Fibroblast of the aortic adventitia (primary cell): ENCODE data around the gene CTIF. TPM values are rescaled to one million over a fixed set of nuclear protein-coding genes. Genes with fewer than 3 reads are reported as not detected.

Source experiments
- DNase-seq: peaks from one replicate; pipeline ENCODE4 v3.0.0-alpha.2; 2010; ENCODE audit warnings: low read depth
- H3K4me3 ChIP-seq: 2 replicates; pipeline ENCODE4 v1.5.1; 2011; ENCODE audit warnings: low read depth, mild to moderate bottlenecking, control low read depth, low read length, moderate library complexity
- total RNA-seq: library from RNA; depleted of rRNA; stranded (reverse); fragments of >200 nt; gene quantifications from 2 replicates; pipeline ENCODE4 v1.2.3, GENCODE V29; 2012; ENCODE audit warnings: low replicate concordance
- TF ChIP-seq, protein P1 (sequence below): IDR thresholded peaks from 2 replicates; pipeline ENCODE4 v1.5.1; 2011; ENCODE audit warnings: mild to moderate bottlenecking, low read length, control low read depth, inconsistent platforms; ENCODE audit not compliant: insufficient read depth

CTIF gene
- total RNA-seq, 1 donor = 29.0 TPM

DNA sequence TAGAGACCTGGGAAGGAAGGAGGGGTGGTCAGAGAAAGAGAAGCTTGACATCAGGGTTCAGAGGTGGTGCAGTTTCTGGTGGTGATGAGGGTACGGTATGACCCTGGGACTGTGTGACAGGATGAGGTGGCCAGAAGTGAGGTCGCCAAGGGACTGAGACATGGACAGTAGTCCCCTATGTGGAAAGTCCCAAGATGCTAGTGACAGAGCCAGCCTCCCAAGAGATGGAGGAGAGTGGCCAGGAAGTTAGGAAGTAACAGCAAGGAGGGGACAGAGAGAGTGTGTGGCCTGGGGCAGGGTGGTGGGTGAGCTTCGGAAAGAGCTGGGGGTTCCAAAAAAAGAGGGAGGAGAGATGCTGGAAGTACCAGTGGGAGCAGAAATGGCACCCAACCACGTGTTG is 345.9 kb downstream of the CTIF start:
- no peak for DNase-seq
- TF ChIP-seq, protein P1, sequence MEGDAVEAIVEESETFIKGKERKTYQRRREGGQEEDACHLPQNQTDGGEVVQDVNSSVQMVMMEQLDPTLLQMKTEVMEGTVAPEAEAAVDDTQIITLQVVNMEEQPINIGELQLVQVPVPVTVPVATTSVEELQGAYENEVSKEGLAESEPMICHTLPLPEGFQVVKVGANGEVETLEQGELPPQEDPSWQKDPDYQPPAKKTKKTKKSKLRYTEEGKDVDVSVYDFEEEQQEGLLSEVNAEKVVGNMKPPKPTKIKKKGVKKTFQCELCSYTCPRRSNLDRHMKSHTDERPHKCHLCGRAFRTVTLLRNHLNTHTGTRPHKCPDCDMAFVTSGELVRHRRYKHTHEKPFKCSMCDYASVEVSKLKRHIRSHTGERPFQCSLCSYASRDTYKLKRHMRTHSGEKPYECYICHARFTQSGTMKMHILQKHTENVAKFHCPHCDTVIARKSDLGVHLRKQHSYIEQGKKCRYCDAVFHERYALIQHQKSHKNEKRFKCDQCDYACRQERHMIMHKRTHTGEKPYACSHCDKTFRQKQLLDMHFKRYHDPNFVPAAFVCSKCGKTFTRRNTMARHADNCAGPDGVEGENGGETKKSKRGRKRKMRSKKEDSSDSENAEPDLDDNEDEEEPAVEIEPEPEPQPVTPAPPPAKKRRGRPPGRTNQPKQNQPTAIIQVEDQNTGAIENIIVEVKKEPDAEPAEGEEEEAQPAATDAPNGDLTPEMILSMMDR = no peak
- H3K4me3 ChIP-seq = no peak overlapping the region

- no peak for DNase-seq
- no peak overlapping the region for H3K4me3 ChIP-seq
- TF ChIP-seq, protein P1 = no peak
These were observed 346.6 kb downstream of the CTIF start for GRCh38 chr18:48885266-48885923.

GRCh38 chr18:48885924-48886400 is 347.1 kb downstream of the CTIF start:
- TF ChIP-seq, protein P1 = no peak
- no peak for DNase-seq
- H3K4me3 ChIP-seq = no peak overlapping the region

DNA sequence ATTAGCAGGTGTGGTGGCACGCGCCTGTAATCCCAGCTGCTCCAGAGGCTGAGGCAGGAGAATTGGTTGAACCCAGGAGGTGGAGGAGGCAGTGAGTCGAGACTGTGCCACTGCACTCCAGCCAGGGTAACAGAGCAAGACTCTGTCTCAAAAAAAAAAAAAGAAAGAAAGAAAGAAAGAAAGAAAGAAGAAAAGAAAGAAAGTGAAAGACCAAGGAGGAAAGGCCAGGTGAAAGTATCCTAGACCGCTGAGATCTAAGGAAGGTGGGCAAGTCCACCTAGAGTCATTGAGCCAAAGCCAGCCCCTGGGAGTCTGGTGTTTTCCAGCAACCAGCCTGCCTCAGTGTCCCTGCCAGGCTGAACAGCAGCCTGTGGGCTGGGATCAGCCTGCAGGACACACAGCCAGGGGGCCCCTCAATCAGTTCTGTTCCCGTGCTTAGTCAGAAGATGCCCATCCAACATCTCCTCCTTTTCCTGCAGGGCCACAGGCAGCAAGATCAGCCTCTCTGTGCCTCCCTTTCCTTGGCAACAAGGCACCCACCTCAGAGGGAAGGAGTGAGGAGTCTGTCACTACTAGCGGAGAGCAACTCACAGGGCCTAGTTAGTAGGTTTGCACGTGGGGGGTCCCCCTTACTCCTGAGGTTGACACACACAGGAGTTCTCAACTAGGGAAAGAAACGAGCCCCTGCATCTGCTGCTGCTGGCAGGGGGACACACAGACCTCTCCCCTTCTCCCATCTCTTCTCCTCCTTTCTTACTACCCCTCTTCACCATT is 347.9 kb downstream of the CTIF start:
- TF ChIP-seq, protein P1 = no peak
- DNase-seq = no peak
- no peak overlapping the region for H3K4me3 ChIP-seq

DNA sequence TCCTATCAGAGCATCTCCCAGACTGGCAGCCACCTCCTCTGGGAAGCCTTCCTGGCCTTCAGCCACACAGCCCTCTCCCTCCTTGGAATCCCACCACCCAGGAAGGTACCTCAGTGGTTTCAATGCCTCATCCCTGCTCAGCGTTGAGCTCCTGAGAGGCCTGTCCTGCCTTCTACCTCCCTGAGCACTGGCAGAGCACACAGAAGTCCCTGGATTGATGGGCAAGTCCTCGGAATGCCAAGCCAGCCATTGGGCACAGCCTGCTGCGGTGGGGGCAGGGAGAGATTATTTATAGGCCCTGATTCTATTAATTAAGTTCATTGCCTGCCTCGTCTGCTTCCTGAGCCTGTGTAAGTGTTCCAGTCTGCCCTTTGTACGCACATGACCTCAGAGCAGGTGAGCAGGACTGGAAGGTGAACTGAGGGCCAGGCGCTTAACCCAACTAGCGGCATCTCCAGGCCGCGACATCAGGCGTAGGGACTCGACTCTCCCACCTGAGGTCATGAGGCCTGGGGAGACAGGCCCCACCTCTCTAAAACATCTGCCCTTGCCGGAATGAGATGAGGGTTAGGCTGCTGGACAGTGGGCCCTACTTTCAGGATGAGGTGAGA is 348.6 kb downstream of the CTIF start:
- no peak for DNase-seq
- H3K4me3 ChIP-seq = no peak overlapping the region
- TF ChIP-seq, protein P1 = no peak

- DNase-seq = no peak
- TF ChIP-seq, protein P1 = no peak
- no peak overlapping the region for H3K4me3 ChIP-seq
These were observed 349.3 kb downstream of the CTIF start for GRCh38 chr18:48887905-48888772.
